PC-9 (cell line): ENCODE results near the gene RPTOR.

Experiments
- CTCF ChIP-seq: fragments of 200-600 bp; sonication (generic); conservative IDR thresholded peaks from 2 replicates; pipeline ENCODE4 v1.6.1; 2017; ENCODE audit warnings: mixed run types, antibody characterized with exemption, mild to moderate bottlenecking, moderate library complexity
- EZH2 ChIP-seq: fragments of 200-600 bp; sonication (generic); IDR thresholded peaks from 2 replicates; pipeline ENCODE4 v1.8.0; 2017; ENCODE audit warnings: antibody characterized with exemption, low read depth

GRCh38 chr17:80546267-80546666 lies 1.6 kb downstream of the RPTOR start:
- TF ChIP-seq CTCF = no peak
- no peak for TF ChIP-seq EZH2
